ENCODE results near the gene TAF1B.
A peak's percentile ranks its signal among the peaks of the same experiment; 100 is the strongest.

TAF1B gene

DNA sequence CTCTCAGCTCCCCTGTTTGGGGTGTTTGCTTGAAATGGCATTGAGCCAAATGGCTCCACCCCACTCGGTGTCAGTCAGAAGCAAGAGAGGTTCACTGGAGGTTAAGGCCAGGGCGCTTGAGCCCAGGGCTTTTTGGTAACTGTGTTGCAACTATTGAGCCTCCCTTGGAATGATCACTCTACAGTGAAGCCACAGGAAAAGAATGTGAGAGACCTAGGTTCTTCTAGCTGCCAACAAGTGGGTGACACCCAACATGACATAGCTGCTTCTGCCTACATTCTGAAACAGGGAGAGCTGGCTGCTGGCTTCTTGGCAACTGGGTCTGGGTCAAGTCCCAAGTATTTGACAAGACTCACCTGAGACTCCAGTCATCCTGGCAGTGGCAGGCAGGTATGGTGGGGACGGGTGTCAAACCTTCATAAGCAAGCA lies 101.1 kb downstream of the TAF1B start:
- DNase-seq, result no peak

DNA sequence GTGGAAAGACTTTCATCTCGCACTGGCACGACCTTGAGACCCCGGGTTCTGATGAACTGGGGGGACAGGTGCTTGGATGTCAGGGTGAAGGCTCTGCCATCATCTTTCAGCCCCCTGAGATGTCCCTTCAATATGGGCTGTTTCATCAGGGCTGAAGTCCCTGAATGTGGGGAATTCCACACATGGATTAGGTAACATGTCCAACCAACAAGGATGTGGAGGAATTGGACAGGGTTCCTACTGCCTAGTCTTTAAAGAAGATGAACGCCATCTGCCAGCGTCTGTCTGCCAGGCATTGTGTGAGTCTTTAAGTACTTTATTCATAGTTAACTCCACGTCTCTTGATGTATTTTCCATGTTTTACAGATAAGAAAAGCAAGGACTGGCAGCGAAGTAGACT lies 102.3 kb downstream of the TAF1B start:
- DNase-seq, result no peak

DNA sequence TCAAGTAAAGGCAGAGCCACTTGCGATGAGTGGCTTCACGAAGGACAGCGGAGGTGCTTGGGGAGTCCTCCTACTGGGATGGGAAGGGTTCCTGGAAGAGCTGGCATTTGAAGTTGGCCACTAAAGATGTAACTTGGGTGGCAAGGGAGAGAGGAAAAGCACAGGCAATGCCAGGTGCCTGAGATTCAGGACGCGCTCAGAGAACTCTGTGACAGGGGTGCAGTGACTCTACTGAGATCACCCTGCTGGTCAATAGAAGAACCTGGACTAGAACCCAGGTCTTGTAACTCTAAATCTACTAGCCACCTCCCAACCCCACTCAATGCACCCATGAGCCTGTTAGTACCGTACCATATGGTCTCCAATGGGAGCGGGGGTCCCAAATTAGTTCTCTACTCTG lies 102.8 kb downstream of the TAF1B start:
- DNase-seq, result no peak

DNA sequence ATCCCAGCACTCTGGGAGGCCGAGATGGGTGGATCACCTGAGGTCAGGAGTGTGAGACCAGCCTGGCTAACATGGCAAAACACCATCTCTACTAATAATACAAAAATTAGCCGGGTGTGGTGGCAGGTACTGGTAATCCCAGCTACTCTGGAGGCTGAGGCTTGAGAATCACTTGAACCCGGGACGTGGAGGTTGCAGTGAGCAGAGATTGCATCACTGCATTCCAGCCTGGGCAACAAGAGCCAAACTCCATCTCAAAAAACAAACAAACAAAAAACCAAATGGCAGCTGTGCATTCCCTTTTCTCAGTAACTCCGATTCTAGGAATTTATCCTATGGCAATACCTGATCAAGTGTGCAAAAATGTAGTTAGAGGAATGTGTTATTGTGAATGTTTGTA lies 103.5 kb downstream of the TAF1B start:
- DNase-seq, result no peak

DNA sequence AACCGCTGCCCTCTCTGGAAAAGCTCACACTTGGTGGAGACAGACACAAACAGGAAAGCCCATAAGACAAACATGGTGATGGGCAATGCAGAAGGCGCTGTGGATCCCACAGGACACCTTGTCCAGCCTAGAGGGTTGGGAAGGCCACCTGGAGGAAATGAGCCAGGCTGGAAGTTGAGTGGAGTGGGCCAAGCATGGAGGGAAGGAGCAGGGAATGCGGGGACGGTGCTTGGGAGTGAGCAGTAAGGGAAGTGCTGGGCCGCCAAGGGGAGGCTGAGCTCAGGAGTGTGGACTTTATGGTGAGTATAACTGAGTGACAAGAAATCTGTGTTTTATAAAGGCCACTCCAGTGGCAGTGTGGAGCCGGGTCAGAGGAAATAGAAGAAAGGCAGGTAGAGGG lies 105.4 kb downstream of the TAF1B start:
- no peak for DNase-seq

DNA sequence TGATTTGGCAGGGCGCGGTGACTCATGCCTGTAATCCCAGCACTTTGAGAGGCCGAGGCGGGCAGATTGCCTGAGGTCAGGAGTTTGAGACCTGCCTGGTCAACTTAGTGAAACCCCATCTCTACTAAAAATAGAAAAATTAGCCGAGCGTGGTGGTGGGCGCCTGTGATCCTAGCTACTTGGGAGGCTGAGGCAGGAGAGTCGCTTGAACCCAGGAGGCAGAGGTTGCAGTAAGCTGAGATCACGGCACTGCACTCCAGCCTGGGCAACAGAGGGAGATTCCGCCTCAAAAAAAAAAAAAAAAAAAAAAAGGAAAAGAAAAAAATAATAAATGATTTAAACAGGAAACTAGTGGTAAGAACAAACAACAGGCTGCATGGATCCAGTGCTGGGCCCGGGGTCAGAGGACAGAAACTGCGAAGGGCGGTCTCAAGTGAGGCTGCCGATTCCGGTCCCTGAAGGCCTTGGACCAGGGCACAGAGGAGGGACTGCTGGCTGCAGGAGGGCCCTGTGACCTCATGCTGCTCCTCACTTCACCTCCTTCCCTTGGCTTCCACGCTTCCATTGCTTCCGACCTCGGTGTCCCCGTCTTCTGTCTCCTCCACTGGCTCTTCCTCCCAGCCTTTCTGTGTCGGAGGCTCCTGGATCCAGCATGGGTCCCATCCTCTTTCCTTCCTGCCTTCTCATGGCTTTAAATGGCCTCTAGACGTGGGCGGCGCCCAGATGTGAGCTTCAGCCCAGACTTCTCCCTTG lies 106.1 kb downstream of the TAF1B start:
- DNase-seq, result no peak

DNA sequence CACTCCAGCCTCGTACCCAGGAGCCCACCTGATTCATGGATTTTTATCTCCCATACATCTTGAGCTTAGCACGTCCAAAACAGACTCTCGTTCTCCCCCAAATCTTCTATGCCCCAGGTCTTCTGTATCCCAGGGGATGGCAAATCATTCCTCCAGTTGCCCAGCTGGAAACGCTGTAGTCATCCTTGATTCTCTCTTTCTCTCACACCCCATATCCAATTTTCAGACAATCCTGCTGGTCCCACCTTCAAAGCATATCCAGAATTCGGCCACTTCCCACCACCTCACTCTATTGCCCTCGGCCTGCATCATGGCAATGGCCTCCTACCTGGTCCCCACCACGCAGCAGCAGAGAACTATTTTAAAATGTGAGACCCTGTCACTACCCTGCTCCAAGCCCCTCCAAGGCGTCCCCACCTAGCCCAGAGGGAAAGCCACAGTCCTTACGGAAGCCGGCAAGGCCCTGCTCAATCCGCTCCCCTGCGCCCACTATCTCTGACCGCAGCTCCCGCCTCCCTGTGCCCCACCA lies 106.8 kb downstream of the TAF1B start:
- DNase-seq, result no peak

DNA sequence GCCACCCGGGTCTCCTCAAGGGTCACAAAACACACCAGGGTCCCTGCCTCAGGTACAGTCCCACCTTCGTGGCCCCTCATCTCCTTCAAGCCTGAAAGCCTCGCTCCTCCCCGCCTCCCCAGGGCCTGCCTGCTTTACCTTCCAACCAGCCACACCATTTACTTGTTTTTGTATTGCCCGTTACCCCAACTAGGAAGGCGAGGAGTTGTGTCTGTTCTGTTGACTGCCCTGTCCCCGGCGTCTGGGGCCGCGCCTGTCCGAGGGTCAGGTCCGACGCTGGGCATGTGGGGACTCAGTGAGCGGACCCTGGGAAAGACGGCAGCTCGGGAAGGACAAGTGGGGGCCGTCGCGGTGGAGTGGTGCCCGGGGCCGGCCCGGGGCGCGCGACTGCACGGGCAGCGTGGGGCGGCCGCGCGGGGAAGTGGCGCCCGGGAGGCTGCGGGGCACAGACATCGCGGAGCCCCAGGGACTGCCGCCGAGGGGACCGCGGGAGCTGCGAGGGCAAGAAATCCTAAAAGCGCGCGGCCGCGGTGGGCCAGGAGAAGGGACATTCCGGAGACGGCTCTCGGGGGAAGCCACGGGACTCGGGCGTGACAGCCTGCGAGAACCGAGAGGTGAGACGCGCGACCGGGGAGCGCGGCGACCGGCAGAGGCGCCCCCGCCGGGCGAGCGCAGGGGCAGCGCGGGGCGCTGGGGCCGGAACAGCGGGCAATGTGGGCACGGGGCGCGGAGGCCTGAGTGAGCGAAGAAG lies 107.4 kb downstream of the TAF1B start:
- DNase-seq, result no peak

DNA sequence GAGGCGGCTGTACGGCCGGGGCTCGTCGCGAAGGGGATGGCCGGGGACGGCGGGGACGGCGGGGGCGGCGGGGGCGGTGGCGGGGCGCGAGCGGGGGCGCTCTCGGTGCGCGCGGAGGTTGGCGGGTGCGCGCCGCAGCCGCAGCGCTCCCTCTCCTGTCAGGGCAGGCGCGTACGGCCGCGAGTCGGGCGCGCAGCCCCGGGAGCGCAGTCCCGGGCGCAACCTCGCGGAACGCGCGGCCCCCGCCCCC lies 107.9 kb downstream of the TAF1B start:
- DNase-seq, result no peak

DNA sequence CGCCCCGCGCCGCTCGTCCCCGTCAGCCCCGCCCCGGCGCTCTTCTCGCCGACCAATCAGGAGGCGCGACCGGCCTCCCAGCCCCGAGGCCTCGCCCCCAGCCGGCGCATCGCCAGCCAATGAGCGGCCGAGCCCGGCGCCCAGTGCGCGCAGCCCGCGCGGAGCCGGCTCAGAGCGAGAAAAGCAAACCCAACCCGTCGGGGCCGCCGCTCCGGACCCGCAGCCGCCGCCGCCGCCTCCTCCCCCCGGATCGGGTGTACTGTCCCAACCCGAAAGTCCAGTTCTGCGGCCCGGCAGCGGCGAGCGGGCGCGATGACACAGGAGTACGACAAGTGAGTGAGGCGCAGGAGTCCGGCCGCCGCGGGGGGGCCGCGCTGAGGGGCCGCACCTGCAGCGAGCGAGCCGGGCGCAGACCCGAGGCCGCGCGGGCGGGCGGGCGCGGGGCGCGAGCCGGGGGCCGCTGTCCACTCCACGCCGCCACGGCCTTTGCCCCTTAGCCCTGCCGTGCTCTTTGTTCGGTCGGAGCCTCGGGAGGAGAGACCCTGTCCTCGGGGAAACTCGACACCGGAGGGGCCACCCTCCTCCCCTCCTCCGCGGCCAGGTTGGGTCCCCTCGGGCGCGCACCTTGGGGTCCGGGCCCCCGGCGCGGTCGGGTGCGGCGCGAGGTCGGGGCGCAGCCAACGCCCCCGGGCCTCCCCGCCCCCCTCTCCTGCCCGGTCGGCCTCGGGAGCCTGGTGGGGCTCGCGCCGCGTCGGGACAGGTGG lies 108.4 kb downstream of the TAF1B start, which contains the start of gene GRHL1:
Gene GRHL1 (plus strand): TSS at position 172 of the 764 bp plus-strand sequence. CDS start 141 bp downstream, at position 313.
- DNase-seq, result peak; percentile 86

DNA sequence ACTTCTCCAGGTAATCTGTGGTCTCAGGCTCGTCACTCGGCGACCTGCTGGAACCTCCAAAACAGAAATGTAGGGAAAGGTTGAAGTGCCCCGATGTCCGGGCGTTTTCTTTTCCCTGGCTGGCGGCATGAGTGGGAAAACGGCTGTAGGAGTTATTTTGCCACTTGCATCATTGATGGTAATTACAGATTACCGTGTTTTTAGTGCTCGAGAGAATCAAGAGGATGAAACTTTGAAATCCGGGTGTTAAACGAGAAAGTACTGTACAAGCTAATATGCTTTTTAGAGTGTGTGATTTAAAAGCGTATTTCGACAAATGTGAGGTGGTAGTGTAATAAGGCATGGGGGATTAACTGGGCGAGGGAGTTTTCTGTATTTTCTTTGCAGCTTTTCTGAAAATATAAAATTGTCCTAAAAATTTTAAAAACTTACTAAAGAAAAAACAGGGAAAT lies 109.0 kb downstream of the TAF1B start:
- DNase-seq, result no peak

DNA sequence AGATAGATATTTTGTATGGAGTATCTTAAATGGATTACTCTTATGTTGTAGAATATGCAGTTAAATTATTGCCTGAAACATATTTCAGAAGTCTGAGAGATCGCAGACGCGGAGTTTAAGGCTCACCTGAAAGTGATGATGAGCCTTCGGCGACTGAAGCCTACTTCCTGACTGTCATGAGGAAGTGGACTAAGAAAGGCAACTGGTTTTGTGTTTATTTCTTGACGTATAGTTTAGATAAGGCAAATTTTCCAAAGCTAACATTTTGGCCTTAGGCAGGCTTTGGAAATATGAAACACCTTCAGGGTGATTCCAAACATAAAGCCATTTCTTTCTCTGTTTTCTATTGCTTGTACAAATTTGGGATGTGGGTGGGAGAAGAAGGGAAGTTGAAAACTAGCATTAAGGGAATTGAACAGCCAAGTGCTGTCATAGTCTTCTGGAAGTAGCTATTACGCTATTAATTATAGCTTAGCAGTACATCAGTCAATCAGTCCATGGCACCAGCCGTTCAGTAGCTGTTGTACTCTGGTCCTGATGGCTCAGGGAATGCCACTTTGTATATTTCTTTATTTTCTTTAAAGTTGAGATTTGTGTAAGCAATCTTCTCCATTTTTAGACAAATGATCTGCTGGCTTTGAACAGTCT lies 109.7 kb downstream of the TAF1B start:
- peak; percentile 43 for DNase-seq

DNA sequence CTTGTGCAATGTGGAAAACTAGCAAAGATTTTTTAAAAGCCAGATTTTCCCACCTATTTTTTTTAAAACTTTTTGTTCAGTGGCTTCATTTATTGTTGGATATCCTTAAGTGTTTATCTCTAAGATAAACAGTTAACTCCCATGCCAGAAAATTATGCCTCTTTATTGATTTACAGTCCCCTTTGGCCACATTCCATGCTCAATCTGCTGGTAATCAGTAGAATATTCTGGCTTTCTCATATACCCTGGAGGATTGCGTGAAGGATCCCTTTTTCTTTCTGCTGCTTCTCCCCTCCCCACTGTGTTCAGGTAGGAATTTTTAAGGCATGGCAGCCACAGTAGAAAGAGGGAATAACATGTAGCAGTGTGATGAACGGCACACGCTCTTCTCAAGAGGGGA lies 110.9 kb downstream of the TAF1B start:
- no peak for DNase-seq

DNA sequence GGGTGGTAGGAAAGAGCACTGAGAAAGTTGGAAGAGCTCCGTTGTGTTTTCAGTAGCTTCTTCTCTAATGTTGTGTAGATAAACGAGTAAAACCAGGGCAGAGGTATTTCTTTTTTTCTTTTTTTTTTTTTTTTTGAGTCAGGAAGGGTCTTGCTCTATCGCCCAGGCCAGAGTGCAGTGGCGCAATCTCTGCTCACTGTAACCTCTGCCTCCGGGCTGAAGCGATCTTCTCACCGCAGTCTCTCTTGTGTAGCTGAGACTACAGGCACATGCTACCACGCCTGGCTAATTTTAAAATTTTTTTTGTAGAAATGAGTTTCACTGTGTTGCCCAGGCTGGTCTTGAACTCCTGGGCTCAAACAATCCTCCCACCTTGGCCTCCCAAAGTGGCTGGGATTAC lies 114.8 kb downstream of the TAF1B start:
- no peak for DNase-seq

DNA sequence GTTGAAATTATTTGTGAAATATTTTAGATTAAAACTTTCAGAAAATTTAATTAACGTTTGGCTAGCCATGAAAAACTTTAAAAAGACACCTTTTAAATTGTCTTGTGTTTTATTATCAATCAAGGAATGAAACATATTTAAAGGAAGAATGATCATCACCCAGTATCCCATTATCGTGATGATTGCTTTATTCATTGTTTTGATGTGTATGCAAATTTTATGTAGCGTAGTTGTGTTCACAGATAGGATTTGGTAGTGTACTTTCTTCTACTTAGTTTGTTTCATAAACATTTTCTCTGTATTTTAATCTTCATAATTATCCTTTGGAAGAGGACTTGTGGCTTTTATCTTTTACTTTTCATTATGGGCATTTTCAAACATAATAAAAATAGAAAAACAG lies 116.0 kb downstream of the TAF1B start:
- DNase-seq, result no peak

DNA sequence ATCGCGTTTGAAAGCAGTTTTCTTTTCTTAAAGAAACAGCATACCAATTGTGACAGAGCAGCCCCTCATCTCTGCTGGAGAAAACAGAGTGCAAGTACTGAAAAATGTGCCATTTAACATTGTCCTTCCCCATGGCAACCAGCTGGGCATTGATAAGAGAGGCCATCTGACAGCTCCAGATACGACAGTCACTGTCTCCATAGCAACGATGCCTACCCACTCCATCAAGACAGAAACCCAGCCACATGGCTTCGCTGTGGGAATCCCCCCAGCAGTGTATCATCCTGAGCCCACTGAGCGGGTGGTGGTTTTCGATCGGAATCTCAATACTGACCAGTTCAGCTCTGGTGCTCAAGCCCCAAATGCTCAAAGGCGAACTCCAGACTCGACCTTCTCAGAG lies 117.7 kb downstream of the TAF1B start:
- DNase-seq, result no peak

DNA sequence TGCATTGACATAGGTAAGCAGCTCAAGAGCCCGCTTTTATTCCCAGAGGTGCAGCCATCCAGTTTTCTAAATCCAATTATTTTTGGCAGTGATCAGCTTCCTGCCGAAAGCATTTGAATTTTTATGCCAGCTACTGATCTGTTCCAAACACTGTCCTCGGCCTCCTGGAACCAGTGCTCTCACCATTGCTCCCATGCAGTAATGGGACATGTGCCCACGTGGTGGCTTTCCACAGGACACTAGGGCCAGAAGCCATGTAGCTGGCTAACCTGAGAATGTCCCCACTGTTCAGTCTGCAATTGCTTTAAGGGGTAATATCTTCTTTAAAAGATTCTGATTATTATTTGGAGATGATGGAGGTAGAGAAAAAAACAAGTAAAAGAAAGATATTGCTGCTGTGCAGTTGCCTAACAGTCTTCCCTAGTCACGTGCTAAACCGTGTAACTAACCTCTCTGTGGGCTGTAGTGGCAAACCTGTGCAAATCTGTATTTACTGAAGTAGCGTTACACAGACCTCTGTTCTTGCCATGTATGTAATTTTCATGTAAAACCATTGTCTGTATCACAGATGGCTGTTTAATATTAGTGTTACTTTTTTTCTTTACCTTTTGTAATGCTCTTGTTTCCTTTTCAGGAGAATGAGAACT lies 121.2 kb downstream of the TAF1B start:
- DNase-seq, result no peak

DNA sequence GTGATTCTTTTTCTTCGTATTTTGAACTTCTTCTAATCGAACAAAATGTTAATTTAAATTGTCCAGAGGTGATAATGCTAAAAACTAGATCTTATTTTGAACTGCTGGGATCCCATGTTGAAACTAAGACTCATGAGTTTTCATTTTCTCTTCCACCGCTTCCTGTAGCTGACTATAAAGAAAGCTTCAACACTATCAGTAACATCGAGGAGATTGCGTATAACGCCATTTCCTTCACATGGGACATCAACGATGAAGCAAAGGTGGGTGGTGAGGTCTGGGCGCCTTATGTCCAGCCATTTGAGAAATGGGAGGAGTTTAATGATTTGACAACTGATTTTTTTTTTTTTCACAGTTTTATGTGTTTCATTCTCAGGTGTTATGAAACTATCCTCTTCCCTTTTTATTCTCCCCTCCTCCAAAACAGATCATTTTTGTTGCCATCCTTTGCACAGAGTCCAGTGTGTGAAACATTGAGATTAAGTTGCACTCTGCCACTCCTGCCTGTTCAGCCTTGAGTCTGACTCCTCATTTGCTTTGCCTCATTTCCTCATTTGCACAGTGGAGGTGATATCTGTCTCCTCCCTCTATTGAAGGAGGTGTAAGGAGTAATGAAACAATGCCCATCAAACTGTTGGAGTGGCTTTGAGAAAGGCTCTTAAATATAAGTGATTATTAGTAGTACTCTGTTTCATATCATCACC lies 122.0 kb downstream of the TAF1B start:
- DNase-seq, result no peak

DNA sequence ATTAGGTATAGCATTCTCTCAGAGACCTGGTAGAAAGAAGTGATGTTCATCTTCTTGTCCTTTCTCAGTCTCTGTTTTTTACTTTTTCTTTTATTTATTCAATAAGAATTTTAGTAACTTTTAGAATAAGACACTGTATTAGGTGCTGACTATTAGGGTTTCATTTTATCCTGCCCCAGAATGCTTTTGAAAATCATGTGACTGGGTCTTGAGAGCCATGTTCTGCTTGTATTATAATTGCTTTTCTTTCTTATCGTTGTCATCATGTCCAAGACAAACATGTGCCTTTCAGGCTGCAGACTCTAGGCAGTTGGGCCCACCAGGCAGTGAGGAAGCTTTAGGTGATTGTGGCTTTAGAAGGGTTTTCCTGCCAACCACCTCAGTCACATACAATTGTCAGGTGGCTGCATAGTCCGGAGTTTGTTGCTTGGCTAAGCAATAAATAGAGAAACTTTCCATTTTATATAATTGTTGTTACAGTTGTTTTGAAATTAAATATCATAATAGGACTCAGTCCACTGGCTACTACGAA lies 123.3 kb downstream of the TAF1B start:
- DNase-seq, result no peak

DNA sequence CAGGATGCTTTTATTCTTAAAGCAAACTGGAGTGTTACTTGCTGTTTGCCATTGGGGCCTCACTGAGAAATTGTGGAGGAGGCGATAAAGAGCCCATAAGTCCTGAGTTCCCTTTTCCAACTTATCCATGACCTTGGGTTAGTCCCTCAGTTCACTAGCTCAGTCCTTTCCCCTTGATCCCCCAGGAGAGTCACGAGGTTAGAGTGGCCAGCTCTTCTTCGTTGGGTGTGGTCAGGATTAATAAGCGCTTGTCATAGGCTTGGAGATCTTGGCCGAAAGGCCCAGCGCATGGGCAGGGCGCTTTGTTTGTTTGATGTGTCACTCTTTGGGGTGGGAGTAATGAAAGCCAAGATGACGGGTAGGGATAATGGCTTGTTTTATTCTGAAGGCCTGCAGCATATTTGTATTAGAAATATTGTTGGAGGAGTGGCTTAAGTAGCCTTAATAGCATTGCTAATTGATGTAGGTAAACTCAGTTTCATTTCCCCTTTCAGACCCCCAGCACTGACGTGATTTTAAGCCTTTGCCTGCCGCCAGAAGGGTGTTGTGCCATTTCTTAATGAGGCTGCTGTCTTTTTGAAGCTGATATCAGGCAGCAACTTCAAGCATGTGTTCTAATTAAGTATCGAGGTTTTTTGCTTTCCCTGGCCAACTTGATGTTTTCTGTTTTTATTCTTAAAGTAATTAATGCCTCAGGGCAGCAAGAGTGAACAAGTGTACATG lies 123.9 kb downstream of the TAF1B start:
- DNase-seq, result no peak
